Omental fat pad (tissue), 4 donors: ENCODE measurements around the gene MAG. TPM values are rescaled to one million over a fixed set of nuclear protein-coding genes. Genes with fewer than 3 reads are reported as not detected.
"Not testable (repeated sequence)": the region's sequence is repeated elsewhere in the genome, so short reads cannot be mapped to it uniquely, and the experiment has no call there.

Experiments
- ATAC-seq: fragments of 150-250 bp; one replicate; pipeline ENCODE4 v1.9.1; 2016; ENCODE audit warnings: mild to moderate bottlenecking, moderate library complexity; ENCODE audit not compliant: low FRiP score
- DNase-seq: peaks from one replicate; pipeline ENCODE4 v3.0.0-alpha.2; 2019; ENCODE audit warnings: low spot score
- total RNA-seq, 4 donors: library from RNA; depleted of rRNA; stranded (reverse); fragments of >200 nt; gene quantifications; one replicate each; pipeline ENCODE4 v1.1.0, GENCODE V29; 2016
- TF ChIP-seq, protein P1 (sequence below), 3 donors: fragments of 450-650 bp; IDR thresholded peaks; one replicate each; pipeline ENCODE4 v1.5.1; 2016 to 2017; ENCODE audit warnings: antibody characterized with exemption in 3 of 3, mild to moderate bottlenecking in 3 of 3, moderate library complexity in 2 of 3

Gene MAG
- total RNA-seq, 4 donors from 2014 or later = not detected

DNA sequence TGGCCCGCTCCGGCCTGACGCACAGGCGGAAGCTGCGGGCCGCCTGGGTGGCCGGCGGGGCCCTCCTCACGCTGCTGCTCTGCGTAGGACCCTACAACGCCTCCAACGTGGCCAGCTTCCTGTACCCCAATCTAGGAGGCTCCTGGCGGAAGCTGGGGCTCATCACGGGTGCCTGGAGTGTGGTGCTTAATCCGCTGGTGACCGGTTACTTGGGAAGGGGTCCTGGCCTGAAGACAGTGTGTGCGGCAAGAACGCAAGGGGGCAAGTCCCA, 60.2 kb downstream of the MAG start:
- no peak for ATAC-seq
- TF ChIP-seq, protein P1, sequence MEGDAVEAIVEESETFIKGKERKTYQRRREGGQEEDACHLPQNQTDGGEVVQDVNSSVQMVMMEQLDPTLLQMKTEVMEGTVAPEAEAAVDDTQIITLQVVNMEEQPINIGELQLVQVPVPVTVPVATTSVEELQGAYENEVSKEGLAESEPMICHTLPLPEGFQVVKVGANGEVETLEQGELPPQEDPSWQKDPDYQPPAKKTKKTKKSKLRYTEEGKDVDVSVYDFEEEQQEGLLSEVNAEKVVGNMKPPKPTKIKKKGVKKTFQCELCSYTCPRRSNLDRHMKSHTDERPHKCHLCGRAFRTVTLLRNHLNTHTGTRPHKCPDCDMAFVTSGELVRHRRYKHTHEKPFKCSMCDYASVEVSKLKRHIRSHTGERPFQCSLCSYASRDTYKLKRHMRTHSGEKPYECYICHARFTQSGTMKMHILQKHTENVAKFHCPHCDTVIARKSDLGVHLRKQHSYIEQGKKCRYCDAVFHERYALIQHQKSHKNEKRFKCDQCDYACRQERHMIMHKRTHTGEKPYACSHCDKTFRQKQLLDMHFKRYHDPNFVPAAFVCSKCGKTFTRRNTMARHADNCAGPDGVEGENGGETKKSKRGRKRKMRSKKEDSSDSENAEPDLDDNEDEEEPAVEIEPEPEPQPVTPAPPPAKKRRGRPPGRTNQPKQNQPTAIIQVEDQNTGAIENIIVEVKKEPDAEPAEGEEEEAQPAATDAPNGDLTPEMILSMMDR (IDR thresholded peaks at IDR 0.05) = no peak
- peak; percentile 9 for DNase-seq

DNA sequence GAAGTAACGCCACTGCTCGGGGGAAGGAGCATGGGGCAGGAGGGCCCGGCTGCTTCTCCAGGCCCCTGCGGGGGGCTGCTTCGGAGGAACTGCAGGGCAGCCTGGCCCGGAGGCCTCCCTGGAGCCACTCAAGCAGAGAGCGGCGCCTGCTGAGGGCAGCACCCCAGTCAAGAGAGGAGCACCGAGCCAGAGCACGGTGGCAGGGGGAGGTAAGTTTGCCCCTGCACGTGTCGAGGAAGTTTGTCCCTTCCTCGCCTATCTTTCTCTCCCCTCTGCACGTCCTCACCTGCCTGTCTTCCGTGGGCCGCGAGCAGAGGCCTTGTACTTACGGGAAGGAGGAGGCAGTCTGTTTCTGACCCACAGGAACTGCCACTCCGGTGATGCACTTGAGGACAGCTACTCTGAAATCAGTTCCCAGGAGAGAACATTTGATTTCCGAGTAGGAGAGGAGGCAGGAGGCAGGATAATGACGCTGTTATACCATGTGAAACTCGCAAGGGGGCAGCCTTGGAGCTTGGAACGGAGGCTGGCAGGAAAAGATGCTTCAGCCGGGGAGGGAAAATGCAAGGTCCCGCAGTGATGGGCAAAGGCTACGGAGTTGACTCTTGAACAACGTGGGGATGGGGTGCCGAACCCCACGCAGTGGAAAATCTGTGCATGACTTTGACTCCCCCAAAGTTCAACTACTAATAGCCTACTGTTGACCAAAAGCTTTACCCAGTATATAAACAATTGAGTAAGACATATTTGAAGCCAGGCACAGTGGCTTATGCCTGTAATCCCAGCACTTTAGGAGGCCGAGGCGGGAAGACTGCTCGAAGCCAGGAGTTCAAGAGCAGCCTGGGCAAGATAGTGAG, 60.7 kb downstream of the MAG start:
- TF ChIP-seq, protein P1 (IDR thresholded peaks at IDR 0.05) = peak in 2 of 3 donors; percentile 65 to 72
- DNase-seq = peak; percentile 29
- ATAC-seq = peak; percentile 73

DNA sequence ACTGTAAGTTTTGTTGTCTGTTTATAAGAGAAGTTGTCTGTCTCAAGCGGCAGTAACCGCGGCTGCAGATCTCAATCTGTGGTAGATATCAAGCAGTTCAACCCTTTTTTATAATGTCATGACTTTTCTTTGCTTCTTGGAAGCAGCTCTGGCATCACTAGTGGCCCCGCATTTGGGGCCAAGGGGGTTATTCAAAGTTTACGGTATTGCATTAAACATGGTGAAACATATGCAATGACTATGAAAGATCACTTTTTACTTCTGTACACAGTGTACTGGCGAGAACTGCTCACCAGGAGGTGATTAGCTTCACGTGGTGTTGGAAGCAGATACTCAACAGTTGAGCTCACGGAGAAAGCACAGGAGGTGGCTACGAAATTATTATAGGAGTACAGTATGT, 61.7 kb downstream of the MAG start:
- TF ChIP-seq, protein P1 (IDR thresholded peaks at IDR 0.05) = no peak
- no peak for ATAC-seq
- DNase-seq = no peak

DNA sequence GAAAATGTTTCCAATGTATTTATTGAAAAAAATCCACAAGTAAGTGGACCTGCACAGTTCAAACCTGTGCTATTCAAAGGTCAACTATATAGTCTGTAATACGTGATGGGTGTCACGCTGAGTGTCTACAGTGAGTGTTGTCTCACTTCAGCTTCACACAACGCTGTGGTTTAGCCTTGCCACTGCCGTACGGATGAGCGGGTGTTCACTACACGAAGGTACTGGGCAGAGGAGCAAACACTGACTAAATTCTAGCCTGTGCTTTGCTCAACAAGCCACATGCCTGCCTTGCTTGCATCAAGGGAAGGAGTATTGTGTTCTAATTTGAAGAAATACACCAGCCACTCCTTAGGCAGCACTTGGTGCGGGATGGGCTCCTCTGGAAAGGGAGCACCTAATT, 62.9 kb downstream of the MAG start:
- ATAC-seq (no peak), DNase-seq (no peak)
- TF ChIP-seq, protein P1 (IDR thresholded peaks at IDR 0.05) = no peak

DNA sequence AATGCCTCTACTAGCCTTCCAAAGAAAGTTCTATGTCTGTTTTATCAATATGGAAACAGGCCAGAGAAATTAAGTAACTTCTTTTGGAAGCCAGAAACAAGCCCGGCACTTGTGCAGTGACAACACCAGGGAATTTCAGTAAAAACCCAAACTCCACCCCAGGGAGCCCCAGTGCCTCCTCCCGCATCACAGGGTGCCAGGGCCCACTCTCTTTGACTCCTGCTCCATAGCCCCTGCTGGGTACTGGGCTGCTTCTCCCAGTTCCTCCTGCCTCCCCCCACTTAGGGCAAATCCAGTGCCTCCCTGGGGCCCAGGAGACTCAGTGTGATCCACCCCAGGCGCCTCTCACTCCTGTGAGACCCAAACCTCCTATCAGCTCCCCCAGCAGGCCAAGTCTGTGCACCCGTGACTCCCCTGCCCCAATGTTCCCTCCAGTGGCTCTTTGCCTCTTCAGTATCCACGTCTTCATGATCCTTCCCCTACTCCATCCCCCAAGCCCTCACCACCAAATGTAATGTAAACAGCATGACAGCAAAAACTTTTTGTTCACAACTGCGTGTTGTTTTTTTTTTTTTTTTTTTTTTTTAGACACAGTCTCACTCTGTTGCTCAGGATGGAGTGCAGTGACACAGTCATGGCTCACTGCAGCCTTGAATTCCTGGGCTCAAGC, 64.0 kb downstream of the MAG start:
- ATAC-seq (no peak), DNase-seq (no peak)
- TF ChIP-seq, protein P1 (IDR thresholded peaks at IDR 0.05) = no peak

DNA sequence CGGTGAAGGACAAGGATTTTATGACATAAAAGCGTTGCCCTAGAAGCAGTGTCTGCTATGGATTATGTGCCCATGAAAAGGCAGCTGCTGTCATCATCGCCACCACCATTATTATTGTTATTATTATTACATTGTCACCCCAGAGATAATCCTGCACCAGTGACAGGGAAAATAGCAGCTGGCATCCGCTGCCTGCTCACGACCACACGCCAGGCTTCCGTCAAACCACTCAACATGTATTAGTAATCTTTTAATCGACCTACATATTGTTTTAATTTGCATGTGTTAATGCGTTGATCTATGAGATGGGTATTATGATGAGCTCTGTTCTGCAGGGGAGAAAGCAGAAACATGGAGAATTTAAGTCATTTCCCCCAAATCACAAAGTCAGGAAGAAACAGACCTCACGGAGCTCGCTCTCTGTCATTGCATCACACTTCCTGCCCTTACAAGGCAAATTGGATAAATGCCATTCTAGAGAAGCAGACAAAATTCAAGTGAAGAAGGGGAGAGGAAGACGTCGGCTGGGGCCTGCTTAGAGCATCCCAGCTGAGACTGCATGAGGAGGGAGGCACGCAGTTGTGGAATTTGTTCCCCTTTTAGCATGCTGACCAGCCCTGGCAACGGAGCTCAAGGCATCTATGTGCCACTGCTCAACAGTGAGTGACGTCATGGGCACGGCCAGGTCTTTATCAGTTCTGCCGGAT, 66.1 kb downstream of the MAG start, which contains the start of gene FFAR3:
TSS of gene FFAR3 (plus strand) at position 594 of the 707 bp plus-strand sequence. CDS start 431 bp downstream, outside the sequence.
- ATAC-seq (no peak), DNase-seq (no peak)
- TF ChIP-seq, protein P1 (IDR thresholded peaks at IDR 0.05) = no peak

DNA sequence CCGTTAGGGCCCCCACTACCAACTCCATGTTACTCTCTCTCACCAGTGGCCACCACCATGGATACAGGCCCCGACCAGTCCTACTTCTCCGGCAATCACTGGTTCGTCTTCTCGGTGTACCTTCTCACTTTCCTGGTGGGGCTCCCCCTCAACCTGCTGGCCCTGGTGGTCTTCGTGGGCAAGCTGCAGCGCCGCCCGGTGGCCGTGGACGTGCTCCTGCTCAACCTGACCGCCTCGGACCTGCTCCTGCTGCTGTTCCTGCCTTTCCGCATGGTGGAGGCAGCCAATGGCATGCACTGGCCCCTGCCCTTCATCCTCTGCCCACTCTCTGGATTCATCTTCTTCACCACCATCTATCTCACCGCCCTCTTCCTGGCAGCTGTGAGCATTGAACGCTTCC, 66.9 kb downstream of the MAG start:
- DNase-seq, ATAC-seq: not testable (repeated sequence)

DNA sequence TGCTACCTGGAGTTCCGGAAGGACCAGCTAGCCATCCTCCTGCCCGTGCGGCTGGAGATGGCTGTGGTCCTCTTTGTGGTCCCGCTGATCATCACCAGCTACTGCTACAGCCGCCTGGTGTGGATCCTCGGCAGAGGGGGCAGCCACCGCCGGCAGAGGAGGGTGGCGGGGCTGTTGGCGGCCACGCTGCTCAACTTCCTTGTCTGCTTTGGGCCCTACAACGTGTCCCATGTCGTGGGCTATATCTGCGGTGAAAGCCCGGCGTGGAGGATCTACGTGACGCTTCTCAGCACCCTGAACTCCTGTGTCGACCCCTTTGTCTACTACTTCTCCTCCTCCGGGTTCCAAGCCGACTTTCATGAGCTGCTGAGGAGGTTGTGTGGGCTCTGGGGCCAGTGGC, 67.4 kb downstream of the MAG start:
- not testable (repeated sequence) for ATAC-seq, DNase-seq

DNA sequence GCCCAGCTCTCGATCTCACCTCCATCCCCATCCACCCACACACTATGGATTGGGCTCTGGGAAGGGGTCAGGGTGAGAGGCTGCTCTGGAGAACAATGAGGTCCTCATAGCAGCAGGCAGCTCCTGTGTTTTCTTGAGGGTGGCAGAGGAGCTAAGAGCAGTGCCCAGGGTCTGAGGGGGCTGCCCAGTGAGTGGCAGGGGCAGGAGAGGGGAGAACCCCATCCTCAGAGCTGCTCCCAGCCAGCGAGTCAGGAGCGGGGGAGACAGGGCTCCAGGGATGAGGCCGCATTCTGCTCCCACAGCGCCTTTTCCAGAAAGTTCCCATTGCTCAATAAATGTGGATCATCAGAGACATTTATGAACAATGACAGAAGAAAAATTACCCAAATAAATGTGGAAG, 68.1 kb downstream of the MAG start:
- not testable (repeated sequence) for DNase-seq, ATAC-seq
